Endothelial cell of umbilical vein (primary cell): Measurements from ENCODE around the gene SESN3. TPM values are rescaled to one million over a fixed set of nuclear protein-coding genes. Genes with fewer than 3 reads are reported as not detected.
"Not testable (repeated sequence)": the region's sequence is repeated elsewhere in the genome, so short reads cannot be mapped to it uniquely, and the experiment has no call there.

ENCODE experiments used
- BruUV-seq: library from RNA; stranded (reverse); fragments of 400-500 nt; replicated peaks from 2 replicates; lab custom pipeline; 2021; lab: Mats Ljungman, UMichigan
- CTCF ChIA-PET: fragments of 300-600, 350-600 bp; sonication (Branson Sonifier 250); formaldehyde crosslinking; loops from one replicate; lab custom pipeline; 2021; ENCODE audit warnings: antibody characterized with exemption, inconsistent platforms; lab: Charles Lee
- POLR2A ChIA-PET: fragments of 300-600, 350-600 bp; sonication (Branson Sonifier 250); formaldehyde crosslinking; loops from one replicate; lab custom pipeline; 2021; ENCODE audit warnings: antibody characterized with exemption, inconsistent platforms; lab: Charles Lee
- DNase-seq: peaks from one replicate; pipeline ENCODE4 v3.0.0-alpha.2; 2011; ENCODE audit warnings: low read depth, low spot score
- FAIRE-seq: peaks from 2 replicates; lab custom pipeline; 2011; peaks lifted over from hg19 to GRCh38; lab: Jason Lieb, UNC
- H2AFZ ChIP-seq: 2 replicates; pipeline ENCODE4 v1.6.0; 2012; ENCODE audit warnings: low read depth, low read length, control low read depth, inconsistent platforms
- H3K27ac ChIP-seq: 2 replicates; pipeline ENCODE4 v1.5.1; 2011; ENCODE audit warnings: low read depth, mild to moderate bottlenecking, control low read depth, low read length, moderate library complexity; ENCODE audit not compliant: insufficient read depth
- H3K27me3 ChIP-seq, 2 experiments: 2 replicates each; pipeline versions ENCODE4 v1.6.0 to v1.6.1; 2011; ENCODE audit warnings: low read length in 2 of 2, mixed read lengths in 1 of 2; ENCODE audit not compliant: control insufficient read depth in 2 of 2, insufficient read depth in 2 of 2
- H3K36me3 ChIP-seq, 2 experiments: 2 replicates in 1 of 2; 3 replicates in 1 of 2; pipeline ENCODE4 v1.5.1; 2011; ENCODE audit warnings: low read length in 2 of 2, mild to moderate bottlenecking in 1 of 2, moderate library complexity in 1 of 2; ENCODE audit not compliant: control insufficient read depth in 2 of 2, insufficient read depth in 2 of 2; ENCODE audit errors: extremely low read depth in 1 of 2
- H3K4me1 ChIP-seq: 3 replicates; pipeline ENCODE4 v1.5.1; 2011; ENCODE audit warnings: mild to moderate bottlenecking, low read length; ENCODE audit not compliant: control insufficient read depth, insufficient read depth; ENCODE audit errors: extremely low read depth
- H3K4me2 ChIP-seq: 2 replicates; pipeline ENCODE4 v1.6.1; 2011; ENCODE audit warnings: low read length, control low read depth, mixed read lengths; ENCODE audit not compliant: insufficient read depth
- H3K4me3 ChIP-seq, 3 experiments: fragments of 200-600 bp in 1 of 3; sonication (generic), shearing (Covaris generic) in 1 of 3; replicated peaks in 1 of 3; 2 replicates each; pipeline ENCODE4 v1.5.1; 2011 to 2016; ENCODE audit warnings: control low read depth in 3 of 3, low read length in 3 of 3, mild to moderate bottlenecking in 2 of 3, inconsistent platforms in 1 of 3, low read depth in 1 of 3, moderate library complexity in 1 of 3; ENCODE audit not compliant: insufficient read depth in 1 of 3
- H3K79me2 ChIP-seq: 2 replicates; pipeline ENCODE4 v1.6.0; 2012; ENCODE audit warnings: low read length, inconsistent platforms; ENCODE audit not compliant: control insufficient read depth, insufficient read depth
- H3K9ac ChIP-seq: replicated peaks from 2 replicates; pipeline ENCODE3; 2011; ENCODE audit warnings: low read length, control low read depth; ENCODE audit not compliant: insufficient read depth; ENCODE audit errors: extremely low read depth
- H3K9me1 ChIP-seq: replicated peaks from 3 replicates; pipeline ENCODE4 v1.6.0; 2011; ENCODE audit warnings: mild to moderate bottlenecking, low read length; ENCODE audit not compliant: control insufficient read depth, insufficient read depth; ENCODE audit errors: extremely low read depth
- H3K9me3 ChIP-seq: replicated peaks from 2 replicates; pipeline ENCODE4 v1.5.1; 2012; ENCODE audit warnings: low read length, inconsistent platforms; ENCODE audit not compliant: control insufficient read depth, insufficient read depth
- H4K20me1 ChIP-seq: replicated peaks from 2 replicates; pipeline ENCODE3; 2011; ENCODE audit warnings: mild to moderate bottlenecking, low read length; ENCODE audit not compliant: control insufficient read depth, insufficient read depth; ENCODE audit errors: extremely low read depth
- CTCF ChIP-seq, 2 donors: IDR thresholded peaks; 1 replicate in 1 of 2; 2 replicates in 1 of 2; pipeline ENCODE4 v1.5.1; 2011; ENCODE audit warnings: low read length in 2 of 2, mild to moderate bottlenecking in 2 of 2, moderate library complexity in 2 of 2, control low read depth in 1 of 2, inconsistent platforms in 1 of 2, low read depth in 1 of 2; ENCODE audit not compliant: insufficient read depth in 1 of 2; ENCODE audit errors: extremely low read depth in 1 of 2
- EZH2 ChIP-seq: IDR thresholded peaks from 2 replicates; pipeline ENCODE4 v1.6.1; 2012; ENCODE audit warnings: borderline replicate concordance, low read depth, mild to moderate bottlenecking, moderate library complexity, low read length, inconsistent platforms; ENCODE audit not compliant: severe bottlenecking
- FOS ChIP-seq: IDR thresholded peaks from 2 replicates; pipeline ENCODE4 v1.6.1; 2011; ENCODE audit warnings: mild to moderate bottlenecking, low read length, moderate library complexity, borderline replicate concordance; ENCODE audit not compliant: insufficient read depth
- GATA2 ChIP-seq: IDR thresholded peaks from 2 replicates; pipeline ENCODE4 v1.7.0; 2011; ENCODE audit warnings: low read depth, mild to moderate bottlenecking, moderate library complexity, mixed read lengths, low read length; ENCODE audit not compliant: insufficient read length, insufficient read depth
- JUN ChIP-seq: IDR thresholded peaks from 2 replicates; pipeline ENCODE4 v1.6.1; 2011; ENCODE audit warnings: borderline replicate concordance, low read depth; ENCODE audit not compliant: insufficient read length, insufficient read depth
- MYC ChIP-seq: IDR thresholded peaks from one replicate; pipeline ENCODE4 v1.6.1; 2011; ENCODE audit warnings: mild to moderate bottlenecking, low read depth, low read length
- POLR2A ChIP-seq: IDR thresholded peaks from 2 replicates; pipeline ENCODE4 v1.6.1; 2012; ENCODE audit warnings: low read depth, mild to moderate bottlenecking, control low read depth, low read length
- POLR2AphosphoS5 ChIP-seq: IDR thresholded peaks from 2 replicates; pipeline ENCODE4 v1.6.1; 2012; ENCODE audit warnings: low read depth, mild to moderate bottlenecking, control low read depth, low read length, moderate library complexity; ENCODE audit not compliant: insufficient read depth
- dilution Hi-C: fragments of 300-500 bp; cut with MboI; formaldehyde crosslinking; loops from one replicate; pipeline ENCODE4 v1.15.0; 2019; ENCODE audit warnings: low sequenced_read_pairs; ENCODE audit not compliant: extremely low pct_ligation_motif_present
- intact Hi-C: fragments of 100-400 bp; cut with micrococcal nuclease; formaldehyde crosslinking; loops from one replicate; pipeline ENCODE4 v1.10.0; 2022
- polyA plus RNA-seq, 4 experiments: library from polyadenylated mRNA; depleted of rRNA in 3 of 4; stranded (reverse) in 3 of 4; unstranded in 1 of 4; fragments of >200 nt; gene quantifications; 2 replicates each; pipeline versions ENCODE4 v1.2.1 to v1.2.3, GENCODE V29; 2011 to 2012; ENCODE audit warnings: missing spikeins in 1 of 4
- total RNA-seq: library from RNA; stranded (reverse); gene quantifications from 2 replicates; pipeline ENCODE4 v1.2.3, GENCODE V29; 2021
- TF ChIP-seq, protein P1 (sequence below): IDR thresholded peaks from 2 replicates; pipeline ENCODE4 v1.6.1; 2011; ENCODE audit not compliant: insufficient read depth, insufficient read length

Gene SESN3
- total and polyA plus RNA-seq, 2 donors (not counting 3 experiments of a cell fraction or from before 2014, with no cell fraction given), result 1.6 to 6.9 TPM

DNA sequence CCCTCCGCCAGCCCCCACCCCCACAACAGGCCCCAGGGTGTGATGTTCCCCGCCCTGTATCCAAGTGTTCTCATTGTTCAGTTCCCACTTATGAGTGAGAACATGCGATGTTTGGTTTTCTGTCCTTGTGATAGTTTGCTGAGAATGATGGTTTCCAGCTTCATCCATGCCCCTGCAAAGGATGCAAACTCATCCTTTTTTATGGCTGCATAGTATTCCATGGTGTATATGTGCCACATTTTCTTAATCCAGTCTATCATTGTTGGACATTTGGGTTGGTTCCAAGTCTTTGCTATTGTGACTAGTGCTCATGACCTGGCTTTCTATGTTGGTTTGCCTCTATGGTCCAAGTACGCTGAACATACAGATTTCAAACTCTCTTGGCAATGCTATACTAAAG lies 94.3 kb downstream of the SESN3 start:
- H3K79me2 ChIP-seq, BruUV-seq, H2AFZ ChIP-seq, H3K4me2 ChIP-seq, H3K4me3 ChIP-seq, H3K36me3 ChIP-seq, intact Hi-C loops, FAIRE-seq, H4K20me1 ChIP-seq, H3K27me3 ChIP-seq, H3K4me1 ChIP-seq, H3K27ac ChIP-seq, DNase-seq, dilution Hi-C loops, H3K9me1 ChIP-seq, H3K9ac ChIP-seq, H3K9me3 ChIP-seq: not testable (repeated sequence)
- ChIA-PET CTCF (interaction anchor here (1.4 to 2.0 kb wide), 4 partner anchors 12 to 68 kb away, joined by 5 to 35 read pairs (median 7); no protein-coding TSS in a partner anchor), POLR2A (interaction anchor here (1.8 kb wide), 1 partner anchor 46 kb away, joined by 4 read pairs; no protein-coding TSS in a partner anchor)

DNA sequence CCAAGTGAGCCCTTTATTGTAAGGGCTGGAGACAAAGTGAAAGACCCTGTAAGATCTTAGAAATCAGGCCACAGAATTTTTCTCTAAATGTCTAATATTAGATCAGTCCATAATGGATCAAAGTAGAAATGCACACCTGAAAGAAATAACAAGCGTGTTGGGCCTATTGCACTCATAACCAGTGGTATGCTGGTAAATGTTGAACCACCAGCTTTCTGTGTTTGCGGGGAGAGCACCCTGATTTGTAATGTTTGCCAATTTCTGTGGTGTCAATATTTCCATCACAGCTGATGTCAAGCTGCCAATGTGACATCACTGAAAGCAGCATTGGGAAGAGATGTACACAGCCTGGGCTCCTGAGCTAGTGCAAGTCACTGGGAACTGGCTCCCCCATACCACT lies 95.1 kb downstream of the SESN3 start:
- Histone ChIP-seq H3K36me3 (no peaks in the 10 kb centered on the region), H3K9me1 (no peaks in the 10 kb centered on the region), H3K4me1 (no peaks in the 10 kb centered on the region), H3K27me3 (no peaks in the 10 kb centered on the region), H2AFZ (no peak overlapping the region), H4K20me1 (no peaks in the 10 kb centered on the region), H3K9me3 (no peaks in the 10 kb centered on the region), H3K27ac (no peak overlapping the region), H3K9ac (no peak overlapping the region), H3K4me2 (no peak overlapping the region), H3K4me3 (no peak overlapping the region), H3K79me2 (no peaks in the 10 kb centered on the region)
- intact Hi-C loops (no loop called here), dilution Hi-C loops (no loop called here)
- no peak for FAIRE-seq
- DNase-seq, result no peak
- TF ChIP-seq EZH2, result no peak
- no peak for TF ChIP-seq POLR2AphosphoS5
- no peak for TF ChIP-seq JUN
- no peak for TF ChIP-seq GATA2
- no peak for TF ChIP-seq MYC
- TF ChIP-seq POLR2A, result no peak
- no peak for TF ChIP-seq CTCF (IDR thresholded peaks at IDR 0.05; ENCODE audit: extremely low read depth in 1 of 2, insufficient read depth in 1 of 2, low read depth in 1 of 2, low read length in 2 of 2)
- TF ChIP-seq FOS, result no peak
- TF ChIP-seq, protein P1, sequence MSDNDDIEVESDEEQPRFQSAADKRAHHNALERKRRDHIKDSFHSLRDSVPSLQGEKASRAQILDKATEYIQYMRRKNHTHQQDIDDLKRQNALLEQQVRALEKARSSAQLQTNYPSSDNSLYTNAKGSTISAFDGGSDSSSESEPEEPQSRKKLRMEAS, result no peak
- ChIA-PET POLR2A (no interaction called here), CTCF (no interaction called here)
- BruUV-seq, result no TSS peak
